H1 (cell line): ENCODE measurements around the gene ATF7IP2. TPM values are rescaled to one million over a fixed set of nuclear protein-coding genes. Genes with fewer than 3 reads are reported as not detected.

Source experiments
- CTCF ChIA-PET: fragments of 300-600 bp; sonication (Branson Sonifier 250); formaldehyde crosslinking; loops from one replicate; lab custom pipeline; 2021; ENCODE audit not compliant: partially characterized antibody; lab: Charles Lee
- POLR2A ChIA-PET: fragments of 300-600 bp; sonication (Branson Sonifier 250); formaldehyde crosslinking; loops from one replicate; lab custom pipeline; 2021; ENCODE audit warnings: inconsistent platforms; ENCODE audit not compliant: partially characterized antibody; lab: Charles Lee
- DNase-seq, 2 experiments: peaks; one replicate each; pipeline versions ENCODE4 v3.0.0 to v3.0.0-alpha.2; 2010 to 2022; ENCODE audit warnings: low spot score in 2 of 2, low read depth in 1 of 2, mixed read lengths in 1 of 2
- FAIRE-seq: peaks from 2 replicates; lab custom pipeline; 2011; peaks lifted over from hg19 to GRCh38; lab: Jason Lieb, UNC
- H2AFZ ChIP-seq: 2 replicates; pipeline ENCODE4 v1.8.1; 2012; ENCODE audit warnings: low read length, inconsistent platforms
- H2AK5ac ChIP-seq: 2 replicates; pipeline ENCODE4 v1.6.1; 2013; ENCODE audit warnings: low read depth, low read length
- H2BK120ac ChIP-seq: replicated peaks from 2 replicates; pipeline ENCODE3; 2013; ENCODE audit warnings: low read depth, low read length, inconsistent platforms
- H2BK12ac ChIP-seq: 2 replicates; pipeline ENCODE4 v1.6.1; 2013; ENCODE audit warnings: low read depth, low read length
- H2BK15ac ChIP-seq: 2 replicates; pipeline ENCODE4 v1.6.1; 2013; ENCODE audit warnings: low read length
- H2BK20ac ChIP-seq: 2 replicates; pipeline ENCODE4 v1.6.1; 2013; ENCODE audit warnings: low read length
- H2BK5ac ChIP-seq: 2 replicates; pipeline ENCODE4 v1.6.1; 2013; ENCODE audit warnings: low read depth, low read length
- H3K14ac ChIP-seq: 2 replicates; pipeline ENCODE4 v1.6.1; 2013; ENCODE audit warnings: inconsistent platforms; ENCODE audit not compliant: insufficient read length
- H3K18ac ChIP-seq: 2 replicates; pipeline ENCODE4 v1.6.1; 2013; ENCODE audit warnings: low read length; ENCODE audit errors: extremely low read depth
- H3K23ac ChIP-seq: 2 replicates; pipeline ENCODE4 v1.6.1; 2013; ENCODE audit warnings: inconsistent platforms; ENCODE audit not compliant: insufficient read length
- H3K23me2 ChIP-seq: 2 replicates; pipeline ENCODE4 v1.6.1; 2013; ENCODE audit warnings: low read depth, low read length
- H3K27ac ChIP-seq: 2 replicates; pipeline ENCODE4 v1.6.1; 2011; ENCODE audit warnings: low read depth, low read length, inconsistent platforms
- H3K27me3 ChIP-seq, 4 experiments: replicated peaks in 1 of 4; 1 replicate in 1 of 4; 2 replicates in 3 of 4; pipeline versions ENCODE4 v1.6.1 to v1.8.1; 2011 to 2013; ENCODE audit warnings: low read length in 3 of 4, mild to moderate bottlenecking in 3 of 4, inconsistent platforms in 2 of 4, mixed read lengths in 2 of 4, moderate library complexity in 1 of 4; ENCODE audit not compliant: control insufficient read depth in 3 of 4, insufficient read depth in 3 of 4; ENCODE audit errors: extremely low read depth in 1 of 4
- H3K36me3 ChIP-seq, 4 experiments: 2 replicates each; pipeline versions ENCODE4 v1.6.1 to v1.8.1; 2011 to 2013; ENCODE audit warnings: mild to moderate bottlenecking in 4 of 4, low read length in 3 of 4, moderate library complexity in 2 of 4, control low read depth in 1 of 4, inconsistent platforms in 1 of 4; ENCODE audit not compliant: insufficient read depth in 4 of 4, control insufficient read depth in 2 of 4
- H3K4ac ChIP-seq: replicated peaks from 2 replicates; pipeline ENCODE3; 2013; ENCODE audit warnings: low read length, low read depth, mixed read lengths, inconsistent platforms; ENCODE audit not compliant: insufficient read length
- H3K4me1 ChIP-seq, 4 experiments: replicated peaks in 1 of 4; 1 replicate in 1 of 4; 2 replicates in 3 of 4; pipeline versions ENCODE4 v1.6.1 to v1.8.1; 2011 to 2013; ENCODE audit warnings: low read length in 3 of 4, inconsistent platforms in 2 of 4, mixed read lengths in 1 of 4; ENCODE audit not compliant: insufficient read depth in 4 of 4, control insufficient read depth in 3 of 4
- H3K4me2 ChIP-seq, 2 experiments: 2 replicates each; pipeline versions ENCODE4 v1.6.1 to v1.8.1; 2011 to 2013; ENCODE audit warnings: low read depth in 2 of 2, low read length in 2 of 2, control low read depth in 1 of 2, inconsistent platforms in 1 of 2, mild to moderate bottlenecking in 1 of 2; ENCODE audit not compliant: insufficient read depth in 1 of 2
- H3K4me3 ChIP-seq, 4 experiments: fragments of 200-600, 300-600 bp in 1 of 4; sonication (generic), shearing (Covaris generic), sonication (Bioruptor Twin) in 1 of 4; 2 replicates each; pipeline versions ENCODE4 v1.5.1 to v1.8.1; 2011 to 2016; ENCODE audit warnings: low read length in 4 of 4, low read depth in 3 of 4, control low read depth in 2 of 4, inconsistent platforms in 2 of 4, mild to moderate bottlenecking in 2 of 4, mixed read lengths in 1 of 4, moderate library complexity in 1 of 4; ENCODE audit not compliant: insufficient read depth in 2 of 4; ENCODE audit errors: extremely low read depth in 1 of 4
- H3K56ac ChIP-seq: replicated peaks from 2 replicates; pipeline ENCODE3; 2013; ENCODE audit warnings: low read depth, mild to moderate bottlenecking, mixed read lengths, low read length, inconsistent platforms; ENCODE audit not compliant: insufficient read length
- H3K79me1 ChIP-seq: 2 replicates; pipeline ENCODE4 v1.6.1; 2013; ENCODE audit warnings: low read depth, low read length, control low read depth
- H3K79me2 ChIP-seq, 2 experiments: 2 replicates each; pipeline versions ENCODE4 v1.6.1 to v1.8.1; 2012 to 2013; ENCODE audit warnings: low read length in 2 of 2, mild to moderate bottlenecking in 2 of 2, inconsistent platforms in 1 of 2; ENCODE audit not compliant: insufficient read depth in 2 of 2, control insufficient read depth in 1 of 2
- H3K9ac ChIP-seq, 4 experiments: replicated peaks in 1 of 4; 1 replicate in 1 of 4; 2 replicates in 3 of 4; pipeline versions ENCODE4 v1.6.1 to v1.8.1; 2011 to 2013; ENCODE audit warnings: low read depth in 3 of 4, low read length in 3 of 4, control low read depth in 2 of 4, mild to moderate bottlenecking in 2 of 4, moderate library complexity in 2 of 4, inconsistent platforms in 1 of 4; ENCODE audit errors: extremely low read depth in 1 of 4
- H3K9me3 ChIP-seq, 2 experiments: 2 replicates each; pipeline versions ENCODE4 v1.6.1 to v1.8.1; 2012 to 2013; ENCODE audit warnings: mild to moderate bottlenecking in 2 of 2, moderate library complexity in 2 of 2, control low read depth in 1 of 2, inconsistent platforms in 1 of 2, low read depth in 1 of 2, low read length in 1 of 2, mixed read lengths in 1 of 2; ENCODE audit not compliant: insufficient read depth in 2 of 2
- H4K20me1 ChIP-seq, 2 experiments: replicated peaks in 1 of 2; 2 replicates each; pipeline versions ENCODE3 to v1.8.1; 2011 to 2013; ENCODE audit warnings: inconsistent platforms in 2 of 2, low read length in 2 of 2, mild to moderate bottlenecking in 1 of 2; ENCODE audit not compliant: insufficient read depth in 2 of 2, control insufficient read depth in 1 of 2
- H4K5ac ChIP-seq: 2 replicates; pipeline ENCODE4 v1.6.1; 2013; ENCODE audit warnings: low read length, low read depth, mixed read lengths, inconsistent platforms; ENCODE audit not compliant: insufficient read length
- H4K8ac ChIP-seq: 2 replicates; pipeline ENCODE4 v1.8.0; 2013; ENCODE audit warnings: mild to moderate bottlenecking, moderate library complexity, low read length, inconsistent platforms; ENCODE audit not compliant: insufficient read depth; ENCODE audit errors: extremely low read depth
- H4K91ac ChIP-seq: replicated peaks from 2 replicates; pipeline ENCODE3; 2013; ENCODE audit warnings: low read length, mixed read lengths, inconsistent platforms; ENCODE audit not compliant: insufficient read length
- ATF2 ChIP-seq: IDR thresholded peaks from 2 replicates; pipeline ENCODE4 v1.6.1; 2012; ENCODE audit warnings: low read length, inconsistent platforms
- CEBPB ChIP-seq: IDR thresholded peaks from 2 replicates; pipeline ENCODE4 v1.6.1; 2012; ENCODE audit warnings: low read depth, low read length
- GTF2F1 ChIP-seq: IDR thresholded peaks from 2 replicates; pipeline ENCODE4 v1.6.1; 2012; ENCODE audit warnings: low read depth, low read length, improper control_type of control experiment, borderline replicate concordance
- KDM4A ChIP-seq: IDR thresholded peaks from one replicate; pipeline ENCODE4 v1.7.1; 2012; ENCODE audit warnings: low read depth, mild to moderate bottlenecking, moderate library complexity, low read length, inconsistent platforms; ENCODE audit not compliant: severe bottlenecking
- SP1 ChIP-seq: IDR thresholded peaks from 2 replicates; pipeline ENCODE4 v1.6.1; 2011; ENCODE audit warnings: low read depth, low read length
- SRF ChIP-seq: IDR thresholded peaks from 2 replicates; pipeline ENCODE4 v1.6.1; 2011; ENCODE audit warnings: mild to moderate bottlenecking, low read depth, low read length, moderate library complexity
- TAF7 ChIP-seq: optimal IDR thresholded peaks from 2 replicates; pipeline ENCODE3; 2011; ENCODE audit warnings: low read depth, mild to moderate bottlenecking, inconsistent platforms, low read length, moderate library complexity, borderline replicate concordance
- TBP ChIP-seq: IDR thresholded peaks from 2 replicates; pipeline ENCODE4 v1.6.1; 2011; ENCODE audit warnings: low read depth, low read length, improper control_type of control experiment
- TEAD4 ChIP-seq: IDR thresholded peaks from 2 replicates; pipeline ENCODE4 v1.6.1; 2012; ENCODE audit warnings: low read depth, low read length, inconsistent platforms, mixed read lengths
- WGBS, 2 experiments: shearing (Covaris generic) in 1 of 2; methylation state at CpG; one replicate each; pipeline versions ENCODE4 v1.1.6 to v1.1.7; 2013 to 2015; ENCODE audit warnings: low lambda C conversion rate in 2 of 2, mixed read lengths in 2 of 2, inconsistent platforms in 1 of 2, low coverage in 1 of 2, missing lambda C conversion rate in 1 of 2; ENCODE audit not compliant: insufficient replicate concordance in 2 of 2, insufficient coverage in 1 of 2, insufficient read length in 1 of 2; ENCODE audit errors: extremely low coverage in 1 of 2, missing lambda C conversion rate in 1 of 2; 5-methylcytosine and 5-hydroxymethylcytosine counted together
- polyA plus RNA-seq, 7 experiments: library from polyadenylated mRNA; depleted of rRNA in 3 of 7; stranded (reverse) in 5 of 7; unstranded in 2 of 7; fragments of >200 nt in 5 of 7; fragments of 200-250 nt in 2 of 7; gene quantifications; 1 replicate in 5 of 7; 2 replicates in 1 of 7; 4 replicates in 1 of 7; pipeline versions ENCODE4 v1.2.1 to v1.2.3, GENCODE V29; 2011 to 2013; ENCODE audit warnings: missing spikeins in 2 of 7, mixed read lengths in 2 of 7
- total RNA-seq: library from RNA; stranded (reverse); fragmentation: NEBNext Ultra II Directional; extraction: Animal tissue kit (Norgen Biotek cat#: 25700); gene quantifications from 2 replicates; pipeline ENCODE4 v1.2.1, GENCODE V29; 2021

Gene ATF7IP2
- total and polyA plus RNA-seq, 2 of the 8 experiments (the other 6 are each of a cell fraction or from before 2014, with no cell fraction given): 28.7 to 32.8 TPM

DNA sequence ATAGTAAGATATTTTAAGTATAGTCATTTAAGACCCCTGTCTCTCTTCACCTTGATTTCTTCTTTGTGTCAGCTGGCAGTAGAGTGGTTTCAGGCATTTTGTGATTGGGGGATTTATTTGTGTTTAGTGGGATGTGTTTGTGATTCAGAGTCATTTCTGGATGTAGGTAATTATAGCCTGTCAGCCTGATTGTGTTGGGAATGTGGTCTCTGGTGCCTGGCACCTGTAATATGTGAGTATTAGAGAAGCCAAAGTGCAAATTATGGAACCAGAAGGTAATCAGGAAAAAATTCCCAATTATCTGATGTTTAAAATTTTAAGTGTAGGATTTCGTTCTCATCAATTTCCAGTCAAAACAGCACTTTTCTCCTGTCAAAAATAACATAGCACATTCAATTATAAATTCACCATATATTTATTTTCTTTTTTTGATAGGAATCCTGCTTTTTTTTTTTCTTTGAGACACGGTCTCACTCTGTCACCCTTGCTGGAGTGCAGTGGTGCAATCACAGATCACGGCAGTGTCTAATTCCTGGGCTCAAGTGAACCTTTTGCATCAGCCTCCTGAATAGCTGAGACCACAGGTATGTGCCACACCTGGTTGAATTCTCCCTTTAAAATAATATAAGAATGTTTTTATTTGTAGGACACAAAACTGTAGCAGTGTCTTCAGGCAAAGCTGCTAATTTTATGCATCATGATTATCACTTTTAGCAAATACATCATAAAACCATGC lies 42.7 kb downstream of the ATF7IP2 start:
- no peak overlapping the region for H2BK120ac ChIP-seq
- no peak overlapping the region for H2AFZ ChIP-seq
- peaks cover 4 to 21% (median 13%) of the 10 kb centered on the region in 4 experiments for H3K36me3 ChIP-seq
- H4K8ac ChIP-seq: no peak overlapping the region
- no peak overlapping the region for H4K5ac ChIP-seq
- H2BK12ac ChIP-seq: no peak overlapping the region
- no peak overlapping the region for H3K23ac ChIP-seq
- no peaks in the 10 kb centered on the region for H3K79me2 ChIP-seq
- CTCF ChIA-PET: interaction anchor here (0.9 to 1.1 kb wide), 2 partner anchors 24 to 37 kb away, joined by 3 read pairs; no protein-coding TSS in a partner anchor
- no peak overlapping the region for H2AK5ac ChIP-seq
- no peaks in the 10 kb centered on the region for H3K79me1 ChIP-seq
- no peak overlapping the region for H2BK20ac ChIP-seq
- H3K14ac ChIP-seq: no peak overlapping the region
- no peak for FAIRE-seq
- H3K18ac ChIP-seq: no peak overlapping the region
- no peaks in the 10 kb centered on the region for H3K9me3 ChIP-seq
- H3K9ac ChIP-seq: no peak overlapping the region
- H3K27ac ChIP-seq: no peak overlapping the region
- no peak overlapping the region for H4K91ac ChIP-seq
- WGBS, 2 experiments: 85% methylated on average over 3 of the region's 3 CpGs; no CpG with 5 or more reads in 1 of the 2 experiments
- no peak overlapping the region for H3K4me2 ChIP-seq
- DNase-seq: no peak
- H3K4me3 ChIP-seq: no peak overlapping the region
- TF ChIP-seq CEBPB (no peak), TEAD4 (no peak), ATF2 (no peak), GTF2F1 (no peak), TBP (no peak), SP1 (no peak), SRF (no peak), KDM4A (no peak), TAF7 (no peak)
- TF ChIP-seq, all 59 proteins: peak for 0
- no peaks in the 10 kb centered on the region for H3K23me2 ChIP-seq
- no peak overlapping the region for H3K4ac ChIP-seq
- H3K56ac ChIP-seq: no peak overlapping the region
- no peak overlapping the region for H2BK15ac ChIP-seq
- no peaks in the 10 kb centered on the region for H3K27me3 ChIP-seq
- no peak overlapping the region for H2BK5ac ChIP-seq
- H4K20me1 ChIP-seq: no peaks in the 10 kb centered on the region
- no peaks in the 10 kb centered on the region for H3K4me1 ChIP-seq
- POLR2A ChIA-PET: no interaction called here
